Keratinocyte (primary cell): ENCODE results near the gene SERPINE2. TPM values are rescaled to one million over a fixed set of nuclear protein-coding genes. Genes with fewer than 3 reads are reported as not detected.

Source experiments
- DNase-seq: peaks from one replicate; pipeline ENCODE4 v3.0.0-alpha.2; 2011; ENCODE audit warnings: low read depth, missing footprints, low spot score
- FAIRE-seq: peaks from 2 replicates; lab custom pipeline; 2011; peaks lifted over from hg19 to GRCh38; lab: Jason Lieb, UNC
- H2AFZ ChIP-seq: 2 replicates; pipeline ENCODE4 v1.6.0; 2012; ENCODE audit warnings: low read length, control low read depth, inconsistent platforms; ENCODE audit not compliant: control insufficient read depth
- H3K27ac ChIP-seq: 2 replicates; pipeline ENCODE4 v1.5.1; 2011; ENCODE audit warnings: low read length; ENCODE audit not compliant: control insufficient read depth, insufficient read depth
- H3K27me3 ChIP-seq: 3 replicates; pipeline ENCODE4 v1.6.0; 2011; ENCODE audit warnings: low read length; ENCODE audit not compliant: control insufficient read depth, insufficient read depth; ENCODE audit errors: extremely low read depth
- H3K36me3 ChIP-seq, 2 experiments: 2 replicates in 1 of 2; 3 replicates in 1 of 2; pipeline ENCODE4 v1.5.1; 2011; ENCODE audit warnings: low read length in 2 of 2, mild to moderate bottlenecking in 1 of 2; ENCODE audit not compliant: control insufficient read depth in 2 of 2, insufficient read depth in 2 of 2; ENCODE audit errors: extremely low read depth in 1 of 2
- H3K4me1 ChIP-seq: 3 replicates; pipeline ENCODE4 v1.5.1; 2011; ENCODE audit warnings: low read length; ENCODE audit not compliant: control insufficient read depth, insufficient read depth; ENCODE audit errors: extremely low read depth
- H3K4me2 ChIP-seq: 3 replicates; pipeline ENCODE4 v1.6.0; 2011; ENCODE audit warnings: low read depth, low read length; ENCODE audit not compliant: control insufficient read depth, insufficient read depth; ENCODE audit errors: extremely low read depth
- H3K4me3 ChIP-seq, 3 experiments: fragments of 200-600 bp in 1 of 3; sonication (generic) in 1 of 3; 2 replicates in 2 of 3; 3 replicates in 1 of 3; pipeline ENCODE4 v1.5.1; 2011 to 2016; ENCODE audit warnings: low read length in 3 of 3, mild to moderate bottlenecking in 3 of 3, control low read depth in 2 of 3, inconsistent platforms in 1 of 3, low read depth in 1 of 3, mixed read lengths in 1 of 3, mixed run types in 1 of 3, moderate library complexity in 1 of 3; ENCODE audit not compliant: control insufficient read depth in 2 of 3, insufficient read depth in 2 of 3; ENCODE audit errors: extremely low read depth in 1 of 3
- H3K79me2 ChIP-seq: 2 replicates; pipeline ENCODE4 v1.6.0; 2012; ENCODE audit warnings: low read length; ENCODE audit not compliant: control insufficient read depth, insufficient read depth
- H3K9ac ChIP-seq: 3 replicates; pipeline ENCODE4 v1.6.0; 2011; ENCODE audit warnings: low read length; ENCODE audit not compliant: control insufficient read depth, insufficient read depth; ENCODE audit errors: extremely low read depth
- H3K9me1 ChIP-seq: 3 replicates; pipeline ENCODE4 v1.6.0; 2011; ENCODE audit warnings: low read length; ENCODE audit not compliant: control insufficient read depth, insufficient read depth; ENCODE audit errors: extremely low read depth
- H3K9me3 ChIP-seq: 2 replicates; pipeline ENCODE4 v1.5.1; 2012; ENCODE audit warnings: low read depth, low read length; ENCODE audit not compliant: control insufficient read depth
- H4K20me1 ChIP-seq: 3 replicates; pipeline ENCODE4 v1.6.0; 2011; ENCODE audit warnings: low read length; ENCODE audit not compliant: control insufficient read depth, insufficient read depth; ENCODE audit errors: extremely low read depth
- CTCF ChIP-seq, 3 experiments: IDR thresholded peaks in 1 of 3; conservative IDR thresholded peaks in 1 of 3; optimal IDR thresholded peaks in 1 of 3; 2 replicates in 2 of 3; 3 replicates in 1 of 3; pipeline versions ENCODE3 to v1.5.1; 2011; ENCODE audit warnings: low read length in 3 of 3, mild to moderate bottlenecking in 3 of 3, moderate library complexity in 2 of 3, control low read depth in 1 of 3, inconsistent platforms in 1 of 3; ENCODE audit not compliant: insufficient read depth in 2 of 3; ENCODE audit errors: extremely low read depth in 1 of 3
- EZH2 ChIP-seq: IDR thresholded peaks from one replicate; pipeline ENCODE4 v1.6.1; 2012; ENCODE audit warnings: inconsistent platforms, mild to moderate bottlenecking, low read length, moderate library complexity
- dilution Hi-C: fragments of 300-500 bp; cut with MboI; formaldehyde crosslinking; loops from one replicate; pipeline ENCODE4 v1.7.0; 2020; ENCODE audit warnings: low sequenced_read_pairs; ENCODE audit not compliant: extremely low pct_ligation_motif_present
- polyA plus RNA-seq, 5 experiments: library from polyadenylated mRNA; depleted of rRNA in 3 of 5; stranded (reverse) in 3 of 5; stranded (forward) in 1 of 5; unstranded in 1 of 5; fragments of >200 nt; gene quantifications; 1 replicate in 1 of 5; 2 replicates in 3 of 5; 3 replicates in 1 of 5; pipeline versions ENCODE4 v1.2.1 to v1.2.3, GENCODE V29; 2011 to 2012; ENCODE audit warnings: missing spikeins in 2 of 5, low read depth in 1 of 5, low replicate concordance in 1 of 5

SERPINE2 gene
- polyA plus RNA-seq, 1 donor (not counting 4 experiments of a cell fraction or from before 2014, with no cell fraction given), result 306 TPM

- no peak for TF ChIP-seq EZH2
- TF ChIP-seq CTCF (optimal IDR thresholded peaks at IDR 0.05 in 1 of 3, IDR thresholded peaks at IDR 0.05 in 1 of 3, conservative IDR thresholded peaks at IDR 0.05 in 1 of 3; ENCODE audit: extremely low read depth in 1 of 3, insufficient read depth in 2 of 3, low read length in 3 of 3), result no peak
- H3K9me1 ChIP-seq, result no peaks in the 10 kb centered on the region
- H3K4me3 ChIP-seq, result no peak overlapping the region
- peaks cover 38 to 46% of the 10 kb centered on the region in 2 experiments for H3K36me3 ChIP-seq
- peaks cover 12% of the 10 kb centered on the region for H3K4me1 ChIP-seq
- H2AFZ ChIP-seq, result no peak overlapping the region
- no peaks in the 10 kb centered on the region for H3K79me2 ChIP-seq
- DNase-seq (no peak), FAIRE-seq (no peak)
- H3K9me3 ChIP-seq, result no peaks in the 10 kb centered on the region
- H3K9ac ChIP-seq, result no peak overlapping the region
- no peaks in the 10 kb centered on the region for H3K27me3 ChIP-seq
- H3K27ac ChIP-seq, result no peak overlapping the region
- dilution Hi-C loops, result loop anchor here (25.0 kb wide), 1 partner anchor 296 kb away; no protein-coding TSS in a partner anchor
- no peaks in the 10 kb centered on the region for H4K20me1 ChIP-seq
- no peak overlapping the region for H3K4me2 ChIP-seq
These were observed 47.5 kb downstream of the SERPINE2 start for GRCh38 chr2:223991611-223992010.

- FAIRE-seq, result no peak
- Histone ChIP-seq H3K79me2 (no peaks in the 10 kb centered on the region), H3K27ac (no peak overlapping the region), H2AFZ (no peak overlapping the region), H4K20me1 (no peaks in the 10 kb centered on the region), H3K36me3 (peaks cover 33 to 40% of the 10 kb centered on the region in 2 experiments), H3K4me1 (no peaks in the 10 kb centered on the region), H3K9me3 (no peaks in the 10 kb centered on the region), H3K4me2 (no peak overlapping the region), H3K27me3 (no peaks in the 10 kb centered on the region), H3K4me3 (no peak overlapping the region), H3K9ac (no peak overlapping the region), H3K9me1 (no peaks in the 10 kb centered on the region)
- dilution Hi-C loops, result loop anchor here (25.0 kb wide), 1 partner anchor 297 kb away; no protein-coding TSS in a partner anchor
- TF ChIP-seq CTCF (optimal IDR thresholded peaks at IDR 0.05 in 1 of 3, IDR thresholded peaks at IDR 0.05 in 1 of 3, conservative IDR thresholded peaks at IDR 0.05 in 1 of 3; ENCODE audit: extremely low read depth in 1 of 3, insufficient read depth in 2 of 3, low read length in 3 of 3) (no peak), EZH2 (no peak)
- no peak for DNase-seq
These were observed 49.2 kb downstream of the SERPINE2 start for GRCh38 chr2:223989856-223990232.
